ENCODE data around the gene GRIK1. TPM values are rescaled to one million over a fixed set of nuclear protein-coding genes. Genes with fewer than 3 reads are reported as not detected.

GRIK1 gene
- total RNA-seq, 1 experiment from 2014 or later, result not detected

DNA sequence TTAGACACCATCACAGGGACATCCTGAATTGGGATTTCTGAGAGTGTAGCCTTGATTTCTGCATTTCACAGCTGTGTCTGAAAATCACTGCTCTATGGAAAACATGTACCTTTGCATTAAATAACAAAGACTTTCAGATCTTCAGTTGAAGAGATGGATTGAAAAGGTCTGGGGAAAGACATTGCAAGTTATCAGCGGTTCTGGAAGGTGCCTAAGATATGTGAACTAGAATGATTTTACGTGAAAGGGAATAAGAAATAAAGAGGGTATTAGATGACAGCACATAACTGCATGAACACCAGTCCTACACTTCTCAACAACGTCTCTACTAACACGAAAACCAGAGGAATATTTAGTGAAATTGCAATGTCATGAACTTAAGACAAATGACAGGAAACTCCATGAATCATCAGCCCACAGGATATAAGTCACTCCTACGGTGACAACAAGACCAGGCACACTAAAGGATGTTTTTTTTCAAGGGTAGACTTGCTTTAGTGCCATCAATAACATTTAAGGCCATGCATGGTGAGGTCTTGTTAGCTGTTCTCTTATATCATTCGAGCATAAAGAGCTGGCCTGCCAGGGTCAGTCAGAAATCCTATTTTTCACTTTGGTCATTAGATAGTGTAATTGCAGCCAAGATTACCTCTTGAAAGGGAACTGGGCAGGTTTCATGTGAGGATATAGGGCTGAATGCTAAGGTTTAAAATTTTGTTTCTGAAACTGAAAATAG is 283.1 kb downstream of the GRIK1 start:
- DNase-seq, result peak; percentile 2 to 71
- no TSS peak for BruUV-seq (replicated peaks)
- H3K9me3 ChIP-seq (ENCODE audit: insufficient read depth, low read depth), result no peaks in the 10 kb centered on the region
- peak overlapping the region; percentile 46; the same call in 1 of the 2 replicates for H2AFZ ChIP-seq
- intact Hi-C loops (cut with micrococcal nuclease; ENCODE audit: unreplicated experiment), result no loop called here
- H3K4me1 ChIP-seq (replicated peaks; ENCODE audit: insufficient read depth), result peaks cover 13% of the 10 kb centered on the region
- peak overlapping the region; percentile 85 for H3K27ac ChIP-seq
- no peaks in the 10 kb centered on the region for H3K79me2 ChIP-seq (ENCODE audit: low read depth)
- TF ChIP-seq, protein P1, sequence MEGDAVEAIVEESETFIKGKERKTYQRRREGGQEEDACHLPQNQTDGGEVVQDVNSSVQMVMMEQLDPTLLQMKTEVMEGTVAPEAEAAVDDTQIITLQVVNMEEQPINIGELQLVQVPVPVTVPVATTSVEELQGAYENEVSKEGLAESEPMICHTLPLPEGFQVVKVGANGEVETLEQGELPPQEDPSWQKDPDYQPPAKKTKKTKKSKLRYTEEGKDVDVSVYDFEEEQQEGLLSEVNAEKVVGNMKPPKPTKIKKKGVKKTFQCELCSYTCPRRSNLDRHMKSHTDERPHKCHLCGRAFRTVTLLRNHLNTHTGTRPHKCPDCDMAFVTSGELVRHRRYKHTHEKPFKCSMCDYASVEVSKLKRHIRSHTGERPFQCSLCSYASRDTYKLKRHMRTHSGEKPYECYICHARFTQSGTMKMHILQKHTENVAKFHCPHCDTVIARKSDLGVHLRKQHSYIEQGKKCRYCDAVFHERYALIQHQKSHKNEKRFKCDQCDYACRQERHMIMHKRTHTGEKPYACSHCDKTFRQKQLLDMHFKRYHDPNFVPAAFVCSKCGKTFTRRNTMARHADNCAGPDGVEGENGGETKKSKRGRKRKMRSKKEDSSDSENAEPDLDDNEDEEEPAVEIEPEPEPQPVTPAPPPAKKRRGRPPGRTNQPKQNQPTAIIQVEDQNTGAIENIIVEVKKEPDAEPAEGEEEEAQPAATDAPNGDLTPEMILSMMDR (conservative IDR thresholded peaks at IDR 0.05), result no peak
- no peak for TF ChIP-seq EZH2 (IDR thresholded peaks at IDR 0.05; ENCODE audit: low read depth)
- H4K20me1 ChIP-seq (ENCODE audit: insufficient read depth), result no peaks in the 10 kb centered on the region
- peak overlapping the region; percentile 61 for H3K4me2 ChIP-seq
- POLR2A ChIA-PET (ENCODE audit: unreplicated experiment), result no interaction called here
- H3K4me3 ChIP-seq, result no peak overlapping the region
- CTCF ChIA-PET, result no interaction called here
- no peaks in the 10 kb centered on the region for H3K9me2 ChIP-seq (ENCODE audit: insufficient read depth)
- H3K36me3 ChIP-seq (ENCODE audit: low read depth), result no peaks in the 10 kb centered on the region
- H3K27me3 ChIP-seq (ENCODE audit: insufficient read depth, low read depth), result no peaks in the 10 kb centered on the region
- no peaks in the 10 kb centered on the region for H3F3A ChIP-seq (ENCODE audit: insufficient read depth, low read depth)

DNA sequence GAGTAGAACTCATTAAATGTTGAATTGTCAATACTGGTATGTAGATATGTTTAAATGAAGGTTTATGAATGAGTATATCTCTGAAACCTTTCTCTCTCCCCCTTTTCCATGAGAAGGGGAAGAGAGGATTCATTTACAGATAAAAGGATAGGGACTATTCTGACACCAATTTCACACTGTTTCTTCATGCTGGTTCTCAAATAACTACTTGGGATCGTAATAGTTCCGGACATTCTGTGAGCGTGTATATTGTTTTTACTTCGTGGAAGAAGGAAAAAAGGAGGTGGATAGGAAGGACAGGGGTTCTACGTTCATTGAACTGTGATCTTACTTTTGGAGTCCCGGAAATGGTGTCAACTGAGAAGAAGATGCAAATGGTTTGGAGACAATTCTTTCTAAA is 284.2 kb downstream of the GRIK1 start:
- no peaks in the 10 kb centered on the region for H3K79me2 ChIP-seq (ENCODE audit: low read depth)
- H3K9me3 ChIP-seq (ENCODE audit: insufficient read depth, low read depth), result no peaks in the 10 kb centered on the region
- H3F3A ChIP-seq (ENCODE audit: insufficient read depth, low read depth), result no peaks in the 10 kb centered on the region
- peaks cover 13% of the 10 kb centered on the region for H3K4me1 ChIP-seq (replicated peaks; ENCODE audit: insufficient read depth)
- H3K4me3 ChIP-seq, result no peak overlapping the region
- no peak overlapping the region for H3K27ac ChIP-seq
- no peak for DNase-seq
- CTCF ChIA-PET, result no interaction called here
- no peaks in the 10 kb centered on the region for H3K9me2 ChIP-seq (ENCODE audit: insufficient read depth)
- POLR2A ChIA-PET (ENCODE audit: unreplicated experiment), result no interaction called here
- no peaks in the 10 kb centered on the region for H4K20me1 ChIP-seq (ENCODE audit: insufficient read depth)
- no peaks in the 10 kb centered on the region for H3K27me3 ChIP-seq (ENCODE audit: insufficient read depth, low read depth)
- no TSS peak for BruUV-seq (replicated peaks)
- H3K36me3 ChIP-seq (ENCODE audit: low read depth), result no peaks in the 10 kb centered on the region
- TF ChIP-seq EZH2 (IDR thresholded peaks at IDR 0.05; ENCODE audit: low read depth), result no peak
- TF ChIP-seq, protein P1 (conservative IDR thresholded peaks at IDR 0.05), result no peak
- no peak overlapping the region for H3K4me2 ChIP-seq
- intact Hi-C loops (cut with micrococcal nuclease; ENCODE audit: unreplicated experiment), result no loop called here
- no peak overlapping the region for H2AFZ ChIP-seq

DNA sequence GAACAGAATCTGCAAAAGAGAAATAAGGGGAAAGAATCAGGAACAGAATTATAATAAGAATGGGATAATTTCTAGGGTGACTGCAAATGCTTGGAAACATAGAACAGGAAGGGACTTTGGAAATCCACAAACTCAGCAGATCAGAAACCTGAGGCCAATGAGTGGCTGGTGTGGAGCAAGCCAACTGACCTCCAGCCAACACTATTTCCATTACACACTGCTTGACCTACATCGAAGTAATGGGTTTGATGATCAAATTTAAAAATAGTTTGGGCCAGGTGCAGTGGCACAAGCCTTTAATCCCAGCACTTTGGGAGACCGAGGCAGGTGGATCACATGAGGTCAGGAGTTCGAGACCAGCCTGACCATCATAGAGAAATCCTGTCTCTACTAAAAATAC is 284.9 kb downstream of the GRIK1 start:
- Histone ChIP-seq H3K27me3 (ENCODE audit: insufficient read depth, low read depth) (no peaks in the 10 kb centered on the region), H3K9me3 (ENCODE audit: insufficient read depth, low read depth) (no peaks in the 10 kb centered on the region), H3K4me1 (replicated peaks; ENCODE audit: insufficient read depth) (peaks cover 13% of the 10 kb centered on the region), H3K9me2 (ENCODE audit: insufficient read depth) (no peaks in the 10 kb centered on the region), H4K20me1 (ENCODE audit: insufficient read depth) (no peaks in the 10 kb centered on the region), H3K27ac (no peak overlapping the region), H3F3A (ENCODE audit: insufficient read depth, low read depth) (no peaks in the 10 kb centered on the region), H3K4me3 (no peak overlapping the region), H3K36me3 (ENCODE audit: low read depth) (no peaks in the 10 kb centered on the region), H3K4me2 (no peak overlapping the region), H3K79me2 (ENCODE audit: low read depth) (no peaks in the 10 kb centered on the region), H2AFZ (no peak overlapping the region)
- POLR2A ChIA-PET (ENCODE audit: unreplicated experiment), result no interaction called here
- DNase-seq, result no peak
- CTCF ChIA-PET, result no interaction called here
- BruUV-seq (replicated peaks), result no TSS peak
- TF ChIP-seq EZH2 (IDR thresholded peaks at IDR 0.05; ENCODE audit: low read depth), result no peak
- TF ChIP-seq, protein P1 (conservative IDR thresholded peaks at IDR 0.05), result no peak
- intact Hi-C loops (cut with micrococcal nuclease; ENCODE audit: unreplicated experiment), result no loop called here

Data from PC-9 (cell line).